Hippocampal formation (tissue), 2 donors: ENCODE measurements around the gene NUDT22.
A peak's percentile ranks its signal among the peaks of the same experiment; 100 is the strongest.

ENCODE experiments used
- DNase-seq, 2 donors: peaks; one replicate each; lab custom pipeline; 2025; lab: John Stamatoyannopoulos, UW

Gene NUDT22

DNA sequence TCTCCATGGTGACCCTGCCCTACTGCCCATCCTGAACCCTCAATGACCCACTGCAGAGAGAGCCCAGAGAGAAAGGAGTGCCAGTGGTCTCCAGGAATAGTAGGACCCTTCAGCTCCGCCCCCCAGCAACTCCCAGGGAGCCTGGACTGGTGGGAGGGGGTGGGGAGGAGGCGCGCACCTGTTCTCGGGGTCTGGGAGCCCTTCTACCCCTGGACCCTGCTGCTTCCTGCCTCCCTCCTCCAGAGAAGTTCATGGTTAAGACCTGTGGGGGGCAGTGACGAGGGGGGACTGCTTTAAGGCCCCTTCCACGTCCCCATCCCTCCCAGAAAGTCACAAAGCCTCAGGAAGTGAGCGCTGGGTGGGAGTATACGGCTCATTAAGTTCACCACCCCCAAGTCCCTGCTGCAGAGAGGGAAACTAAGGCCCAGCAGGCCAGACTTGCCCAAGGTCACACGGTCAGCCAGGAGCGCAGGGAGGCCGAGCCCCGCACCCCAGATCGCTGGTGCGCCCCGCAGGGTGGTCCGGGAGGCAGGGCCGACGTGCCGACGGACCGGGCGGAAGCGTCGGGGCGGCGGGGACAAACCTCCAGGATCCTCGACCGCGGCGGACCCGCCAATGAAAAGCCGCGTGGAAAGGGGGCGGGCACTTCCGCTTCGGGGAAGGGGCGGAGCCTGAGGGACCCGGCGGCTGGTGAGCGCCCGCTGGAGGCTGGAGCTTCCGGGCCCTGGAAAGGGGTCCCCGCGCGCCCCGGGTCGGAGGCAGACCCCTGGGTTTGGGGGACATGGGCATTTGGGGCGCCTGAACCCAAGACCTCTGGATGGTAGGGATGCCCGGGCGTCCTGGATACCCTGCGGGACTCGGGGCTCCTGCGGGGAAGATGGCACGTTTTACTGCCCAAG, at the start of gene NUDT22, which contains the start of gene TRPT1:
TSS of gene NUDT22 (plus strand) at position 667 of the 899 bp plus-strand sequence. CDS start 379 bp downstream, outside the sequence.
TSS of gene TRPT1 (minus strand) at position 579 of the 899 bp plus-strand sequence. CDS start at position 253, 326 bp downstream.
- DNase-seq: peak; percentile 74 to 84

DNA sequence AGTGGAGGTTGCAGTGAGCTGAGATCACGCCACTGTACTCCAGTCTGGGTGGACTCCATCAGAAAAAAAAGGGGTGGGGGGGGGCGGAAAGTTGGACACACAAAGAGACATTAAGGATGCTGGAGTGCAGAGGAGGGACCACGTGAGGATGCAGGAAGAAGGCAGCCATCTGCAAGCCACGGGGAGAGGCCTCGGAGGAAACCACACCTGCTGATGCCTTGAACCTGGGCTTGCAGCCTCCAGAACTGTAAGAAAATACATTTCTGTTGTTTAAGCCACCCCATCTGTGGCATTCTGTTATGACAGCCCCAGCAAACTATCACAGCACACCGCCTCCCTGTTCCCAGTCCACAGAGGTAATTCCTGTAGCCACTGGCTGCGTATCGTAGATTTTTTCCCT, 49.3 kb upstream of the NUDT22 start:
- DNase-seq: peak in 1 of 2 donors; percentile 25

- DNase-seq: no peak
Measured at GRCh38 chr11:64178203-64178602, 47.9 kb upstream of the NUDT22 start.

DNA sequence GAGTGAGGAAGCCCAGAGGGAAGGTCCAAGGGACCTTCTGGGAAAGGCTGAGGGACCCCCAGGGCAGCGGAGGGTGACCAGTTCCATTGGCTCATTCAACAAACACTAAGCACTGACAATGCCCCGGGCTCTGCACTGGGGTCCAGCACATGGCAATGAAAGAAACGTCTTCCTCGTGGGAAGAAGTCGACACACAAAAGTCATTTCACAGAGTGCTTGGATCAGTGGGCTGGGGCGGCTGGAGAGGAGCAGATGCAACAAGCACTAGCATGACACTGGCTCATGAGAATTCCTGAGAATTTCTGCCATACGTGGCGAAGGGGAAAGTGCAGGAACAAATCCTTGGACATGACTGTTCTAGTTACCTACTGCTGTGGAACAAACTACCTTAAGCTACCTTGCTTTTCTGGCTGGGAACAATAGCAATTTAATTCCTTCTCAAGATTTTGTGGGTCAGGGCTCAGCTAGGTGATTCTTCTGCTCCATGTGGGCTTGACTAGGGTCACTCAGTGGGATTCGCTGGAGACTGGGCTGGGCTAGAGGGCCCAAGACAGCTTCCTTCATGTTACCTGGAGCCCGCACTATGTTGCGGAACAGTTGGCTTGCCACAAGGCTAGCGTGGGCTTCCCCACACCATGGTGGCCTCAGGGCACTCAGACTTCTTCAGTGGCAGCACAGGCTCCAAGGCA, 47.0 kb upstream of the NUDT22 start:
- no peak for DNase-seq

- peak in 1 of 2 donors; percentile 18 for DNase-seq
Measured at GRCh38 chr11:64180891-64181290, 45.2 kb upstream of the NUDT22 start.

- DNase-seq: peak; percentile 87 to 92
Measured at GRCh38 chr11:64181506-64182411, 44.3 kb upstream of the NUDT22 start.

DNA sequence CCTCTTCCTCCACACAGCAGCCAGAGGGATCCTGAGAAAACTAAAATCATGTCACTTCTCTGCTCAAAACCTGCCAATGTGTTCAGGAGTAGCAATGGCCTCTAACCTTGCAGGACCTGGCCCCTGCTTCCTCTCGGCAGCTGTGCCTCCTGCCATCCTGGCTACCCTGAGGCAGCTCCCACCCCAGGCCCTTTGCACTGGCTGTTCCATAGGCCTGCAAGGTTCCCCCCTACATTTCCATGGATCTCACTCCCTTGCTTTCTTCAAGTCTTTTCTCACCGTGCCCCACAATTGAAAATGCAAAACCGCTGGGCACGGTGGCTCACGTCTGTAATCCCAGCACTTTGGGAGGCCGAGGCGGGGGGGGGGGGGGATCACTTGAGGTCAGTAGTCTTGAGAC, 42.2 kb upstream of the NUDT22 start:
- no peak for DNase-seq

GRCh38 chr11:64185175-64185692, 40.8 kb upstream of the NUDT22 start:
- peak; percentile 77 to 88 for DNase-seq

DNA sequence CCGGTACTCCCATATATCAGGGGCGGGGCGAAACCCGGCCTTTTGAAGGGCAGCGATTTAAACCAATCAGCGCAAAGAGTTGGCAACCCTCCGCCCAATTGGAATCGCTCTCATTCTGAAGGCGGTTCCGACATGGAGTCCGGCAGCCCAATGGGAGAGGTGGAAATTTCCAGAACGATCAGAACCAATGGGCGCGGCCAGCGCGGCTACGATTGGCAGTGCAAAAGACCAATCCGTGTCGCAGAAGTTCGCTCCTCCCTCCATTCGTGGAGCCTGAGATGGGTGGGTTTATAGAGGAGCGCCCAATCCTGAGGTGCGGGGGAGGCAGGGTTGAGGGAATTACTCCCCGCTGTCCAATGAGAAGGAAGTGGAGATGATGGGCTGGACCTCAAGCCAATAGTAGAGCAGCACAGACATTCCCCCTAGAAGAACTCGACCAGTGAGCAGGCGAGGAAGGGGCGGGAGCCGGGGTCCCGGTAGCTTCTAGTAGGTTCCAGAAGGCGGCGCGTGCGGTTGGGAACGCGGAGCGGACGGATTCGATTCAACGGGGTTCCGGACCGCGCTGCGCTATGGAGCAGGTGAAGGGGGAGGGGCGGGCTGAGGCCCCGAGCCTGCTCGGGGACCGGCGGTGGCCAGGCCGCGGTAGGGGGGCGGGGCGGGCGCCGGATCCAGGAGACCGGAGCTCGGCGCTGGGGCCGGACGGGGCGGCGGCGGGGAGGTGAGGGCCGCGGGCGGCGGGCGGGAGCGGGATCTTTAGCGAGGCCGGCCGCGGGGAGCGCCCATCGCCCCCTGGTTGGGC, 40.2 kb upstream of the NUDT22 start, which contains the start of gene STIP1:
TSS of gene STIP1 (plus strand) at position 479 of the 799 bp plus-strand sequence. CDS start at position 570, 91 bp downstream.
- DNase-seq: peak; percentile 99

- DNase-seq: no peak
Measured at GRCh38 chr11:64186492-64187165, 39.4 kb upstream of the NUDT22 start.

GRCh38 chr11:64192434-64192833, 33.6 kb upstream of the NUDT22 start:
- no peak for DNase-seq

DNA sequence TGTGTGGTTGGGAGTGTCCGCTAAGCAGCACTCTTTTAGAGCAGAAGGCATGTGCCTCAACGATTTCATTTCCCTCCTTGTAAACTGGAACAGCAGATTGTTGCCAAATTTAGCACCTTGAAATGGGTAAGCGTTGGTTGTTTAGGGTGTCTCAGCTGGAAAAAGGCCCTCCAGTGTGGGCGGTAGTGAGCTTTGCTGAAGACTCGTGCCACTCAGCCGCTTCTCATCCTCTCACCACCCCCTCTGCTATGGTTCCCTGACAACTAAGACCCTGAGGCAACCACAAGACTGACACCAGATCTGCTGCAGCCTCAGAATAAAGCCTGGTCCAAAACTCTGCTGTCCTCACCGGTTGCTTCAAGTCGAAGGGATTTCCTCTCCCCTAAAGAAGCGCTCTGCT, 29.4 kb upstream of the NUDT22 start:
- no peak for DNase-seq

- no peak for DNase-seq
Measured at GRCh38 chr11:64198511-64198910, 27.6 kb upstream of the NUDT22 start.

GRCh38 chr11:64201543-64201942, 24.5 kb upstream of the NUDT22 start:
- no peak for DNase-seq

DNA sequence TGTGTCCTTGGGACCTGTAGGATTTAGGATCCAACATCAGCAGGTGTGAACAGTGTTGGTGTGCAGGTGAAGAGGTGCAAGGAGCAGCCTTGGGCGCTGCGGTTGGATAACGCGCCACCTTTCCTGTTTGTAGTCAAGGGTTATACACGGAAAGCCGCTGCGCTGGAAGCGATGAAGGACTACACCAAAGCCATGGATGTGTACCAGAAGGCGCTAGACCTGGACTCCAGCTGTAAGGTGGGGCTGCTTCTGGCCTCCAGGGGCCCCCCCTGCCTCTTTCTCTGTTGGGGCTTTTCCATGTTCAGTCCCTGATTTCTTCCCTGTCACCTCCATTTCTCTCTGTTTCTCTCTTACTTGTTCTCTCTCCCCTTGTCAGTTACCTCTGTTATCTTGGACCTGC, 23.1 kb upstream of the NUDT22 start:
- DNase-seq: no peak

GRCh38 chr11:64203421-64204079, 22.5 kb upstream of the NUDT22 start:
- DNase-seq: no peak

DNA sequence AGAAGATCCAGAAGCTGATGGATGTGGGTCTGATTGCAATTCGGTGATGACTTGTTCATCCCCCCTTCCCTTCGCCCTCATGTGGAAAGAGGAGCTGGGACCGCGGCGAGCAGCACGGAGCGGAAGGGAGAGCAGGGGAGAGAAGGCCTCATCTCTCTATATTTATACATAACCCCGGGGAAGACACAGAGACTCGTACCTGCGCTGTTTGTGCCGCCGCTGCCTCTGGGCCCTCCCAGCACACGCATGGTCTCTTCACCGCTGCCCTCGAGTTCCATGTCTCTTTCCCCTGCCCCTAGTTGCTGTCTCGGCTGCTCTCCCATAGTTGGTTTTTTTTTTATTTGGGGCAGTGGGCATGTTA, 22.0 kb upstream of the NUDT22 start:
- no peak for DNase-seq

- DNase-seq: peak; percentile 75 to 78
Measured at GRCh38 chr11:64204464-64204989, 21.5 kb upstream of the NUDT22 start.
